GM11168 (cell line): ENCODE data around the gene PDCL3.

Experiments
- in situ Hi-C: fragments of 300-500 bp; cut with MboI; formaldehyde crosslinking; loops from one replicate; pipeline ENCODE4 v1.12.0; 2022; ENCODE audit warnings: low sequenced_read_pairs; ENCODE audit not compliant: unreplicated experiment

PDCL3 gene

DNA sequence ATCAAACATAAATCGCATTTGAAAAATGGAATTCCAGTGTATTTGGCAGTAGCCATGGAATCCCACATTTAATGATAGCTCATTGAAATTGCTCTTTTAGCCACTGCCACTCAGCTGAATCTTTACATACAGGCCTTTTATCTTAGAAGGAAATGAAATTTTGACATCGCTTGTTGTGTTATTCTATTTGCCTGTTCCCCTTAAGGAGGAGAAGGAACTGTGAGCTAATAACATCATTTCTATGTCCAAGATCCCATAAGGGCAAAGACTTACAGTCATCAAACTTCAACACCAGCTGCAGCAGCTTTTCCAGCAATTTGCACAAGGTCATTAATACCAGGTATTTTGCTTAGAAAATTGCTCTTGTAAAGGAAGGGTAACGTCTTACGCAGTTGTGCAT is 6.0 kb upstream of the PDCL3 start:
- in situ Hi-C loops = no loop called here

DNA sequence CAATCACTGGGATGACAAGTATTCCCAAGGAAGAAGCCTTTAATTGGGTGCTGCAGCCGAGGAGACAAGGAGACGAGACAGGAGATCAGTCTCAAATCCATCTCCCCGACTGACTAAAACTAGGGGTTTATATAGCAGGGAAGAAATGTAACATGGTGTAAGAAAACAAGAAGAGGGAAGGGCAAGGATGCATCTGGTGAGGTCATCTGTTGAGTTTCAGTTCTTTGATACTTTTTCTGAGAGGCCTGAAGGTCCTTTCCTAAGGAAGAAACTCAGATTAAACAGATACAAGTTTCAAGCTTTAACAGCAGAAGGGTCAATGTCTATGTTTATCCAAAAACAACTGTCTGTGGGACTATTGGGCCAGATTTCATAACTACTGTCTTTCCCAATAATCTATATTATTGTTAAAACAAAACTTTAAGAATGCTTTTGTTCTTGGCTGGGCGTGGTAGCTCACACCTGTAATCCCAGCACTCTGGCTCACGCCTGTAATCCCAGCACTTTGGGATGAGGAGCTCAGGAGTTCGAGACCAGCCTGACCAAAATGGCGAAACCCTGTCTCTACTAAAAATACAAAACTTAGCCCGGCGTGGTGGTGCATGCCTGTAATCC is 2.5 kb upstream of the PDCL3 start:
- in situ Hi-C loops = no loop called here

DNA sequence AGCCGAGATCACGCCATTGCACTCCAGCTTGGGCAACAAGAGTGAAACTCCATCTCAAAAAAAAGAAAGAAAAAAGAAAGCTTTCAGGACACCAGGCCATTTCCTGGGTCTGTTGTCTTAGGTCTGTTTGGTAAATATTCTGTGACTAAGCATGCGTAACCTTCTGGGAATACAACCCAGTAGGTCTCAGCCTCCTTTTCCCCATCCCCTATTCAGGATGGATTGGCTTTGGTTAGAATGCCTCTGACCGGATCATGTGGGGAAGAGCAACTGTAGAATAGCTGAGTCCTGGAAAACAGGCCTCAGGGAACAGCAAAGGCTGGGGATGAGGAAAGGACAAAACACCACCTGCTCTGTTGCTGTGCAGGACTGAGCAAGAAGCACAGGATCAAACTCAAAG is 1.6 kb upstream of the PDCL3 start:
- in situ Hi-C loops = no loop called here

GRCh38 chr2:100563407-100564247 is 834 bp downstream of the PDCL3 start:
- in situ Hi-C loops = no loop called here

DNA sequence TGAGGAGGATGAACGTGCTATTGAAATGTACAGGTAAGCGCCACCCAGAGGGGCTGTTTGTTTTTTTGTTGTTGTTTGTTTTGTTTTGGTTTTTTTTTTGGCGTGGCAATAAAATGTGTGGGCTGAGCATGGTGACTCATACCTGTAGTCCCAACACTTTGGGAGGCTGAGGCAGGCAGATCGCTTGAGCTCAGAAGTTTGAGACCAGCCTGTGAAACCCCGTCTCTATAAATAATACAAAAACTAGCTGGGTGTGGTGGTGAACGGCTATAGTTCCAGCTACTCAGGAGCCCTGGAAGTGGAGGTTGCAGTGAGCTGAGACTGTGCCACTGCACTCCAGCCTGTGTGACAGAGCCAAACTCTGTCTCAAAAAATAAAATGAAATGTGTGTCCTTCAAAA is 6.2 kb downstream of the PDCL3 start:
- in situ Hi-C loops = no loop called here

DNA sequence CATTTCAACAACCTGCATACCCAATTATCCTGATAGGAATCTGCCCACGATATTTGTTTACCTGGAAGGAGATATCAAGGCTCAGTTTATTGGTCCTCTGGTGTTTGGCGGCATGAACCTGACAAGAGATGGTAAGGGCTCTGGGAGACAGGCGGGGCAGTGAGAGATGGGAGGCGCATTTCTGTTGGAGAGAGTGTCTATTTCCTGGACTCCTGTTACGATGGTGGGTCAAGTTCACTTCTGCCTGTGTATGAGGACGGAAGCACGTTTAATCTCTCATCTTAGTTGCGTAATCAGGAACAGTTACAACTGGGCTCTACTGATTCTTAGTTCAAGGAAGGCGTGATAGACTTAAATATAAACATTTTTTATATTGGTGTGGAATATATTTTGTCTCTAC is 8.9 kb downstream of the PDCL3 start:
- in situ Hi-C loops = no loop called here

- in situ Hi-C loops = no loop called here
These were observed 15.0 kb downstream of the PDCL3 start for GRCh38 chr2:100577777-100578176.

DNA sequence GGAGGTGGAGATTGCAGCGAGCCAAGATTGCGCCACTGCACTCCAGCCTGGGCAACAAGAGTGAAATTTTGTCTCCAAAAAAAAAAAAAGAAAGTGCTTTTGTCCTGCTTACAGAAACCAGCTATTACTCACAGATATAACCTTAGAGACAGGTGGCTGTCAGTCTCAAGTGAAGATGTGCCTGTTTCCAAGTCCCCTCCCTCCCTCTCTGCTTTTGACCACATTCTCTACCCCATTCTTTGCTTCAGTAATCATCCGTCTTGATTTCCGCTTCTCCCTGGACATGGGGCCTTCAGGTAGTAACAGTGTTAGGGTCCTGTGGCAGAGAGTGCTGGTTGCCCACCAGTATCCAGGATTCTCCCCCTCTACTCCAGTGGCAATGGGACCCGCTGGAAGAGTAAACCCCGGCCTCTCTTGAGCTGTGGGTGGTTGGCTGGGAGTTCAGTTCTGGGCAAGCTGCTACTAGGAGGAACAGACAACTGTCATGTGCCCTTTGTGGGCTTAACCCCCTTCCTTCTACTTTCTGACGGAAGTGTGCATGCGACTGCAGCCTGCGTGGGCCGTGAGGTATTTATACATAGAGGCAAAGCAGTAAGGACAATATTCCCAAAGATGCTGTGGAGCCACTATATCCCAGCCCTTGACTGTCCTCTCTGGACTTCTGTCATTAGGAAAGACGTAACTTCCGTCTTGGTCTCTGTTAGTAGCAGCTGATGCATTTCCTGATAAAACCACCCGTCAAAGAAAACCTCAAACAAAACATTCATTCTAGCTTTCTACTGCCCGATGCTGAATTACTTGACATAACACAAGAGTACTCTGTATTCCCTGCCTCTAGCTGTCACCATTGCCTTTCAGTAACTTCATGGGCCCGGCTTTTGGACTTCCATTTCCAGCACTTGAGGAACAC is 17.8 kb downstream of the PDCL3 start:
- in situ Hi-C loops = no loop called here

DNA sequence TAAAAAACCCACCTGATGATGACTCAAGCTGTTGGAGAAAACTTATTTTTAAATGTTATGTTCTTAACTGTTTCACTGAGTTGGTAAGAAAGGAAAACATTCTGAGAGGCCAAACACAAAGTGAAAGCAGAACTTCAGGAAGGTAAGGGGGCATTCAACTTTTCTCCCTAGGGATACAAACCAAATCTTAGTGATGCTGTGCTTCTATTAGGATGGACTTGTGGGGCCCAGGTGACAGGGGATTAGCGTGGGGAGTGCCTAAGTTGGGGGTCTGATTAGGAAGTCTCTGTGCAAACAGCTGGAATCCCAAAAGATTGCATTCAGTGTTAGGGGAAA is 18.5 kb downstream of the PDCL3 start:
- in situ Hi-C loops = no loop called here

DNA sequence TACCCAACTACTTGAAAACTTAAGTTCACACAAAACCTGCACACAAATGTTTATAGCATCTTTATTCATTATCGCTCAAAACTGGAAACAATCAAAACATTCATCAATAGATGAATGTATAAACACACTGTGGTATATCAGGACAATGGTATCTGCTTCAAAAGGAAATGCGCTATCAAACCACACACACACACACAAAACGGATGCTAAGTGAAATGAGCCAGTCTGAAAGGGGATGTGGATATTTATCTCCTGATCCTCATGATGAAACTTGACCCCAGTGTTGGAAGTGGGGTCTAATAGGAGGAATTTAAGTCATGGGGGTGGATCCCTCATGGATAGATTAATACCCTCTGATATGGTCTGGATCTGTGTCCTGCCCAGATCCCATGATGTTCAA is 22.0 kb downstream of the PDCL3 start:
- in situ Hi-C loops = no loop called here

DNA sequence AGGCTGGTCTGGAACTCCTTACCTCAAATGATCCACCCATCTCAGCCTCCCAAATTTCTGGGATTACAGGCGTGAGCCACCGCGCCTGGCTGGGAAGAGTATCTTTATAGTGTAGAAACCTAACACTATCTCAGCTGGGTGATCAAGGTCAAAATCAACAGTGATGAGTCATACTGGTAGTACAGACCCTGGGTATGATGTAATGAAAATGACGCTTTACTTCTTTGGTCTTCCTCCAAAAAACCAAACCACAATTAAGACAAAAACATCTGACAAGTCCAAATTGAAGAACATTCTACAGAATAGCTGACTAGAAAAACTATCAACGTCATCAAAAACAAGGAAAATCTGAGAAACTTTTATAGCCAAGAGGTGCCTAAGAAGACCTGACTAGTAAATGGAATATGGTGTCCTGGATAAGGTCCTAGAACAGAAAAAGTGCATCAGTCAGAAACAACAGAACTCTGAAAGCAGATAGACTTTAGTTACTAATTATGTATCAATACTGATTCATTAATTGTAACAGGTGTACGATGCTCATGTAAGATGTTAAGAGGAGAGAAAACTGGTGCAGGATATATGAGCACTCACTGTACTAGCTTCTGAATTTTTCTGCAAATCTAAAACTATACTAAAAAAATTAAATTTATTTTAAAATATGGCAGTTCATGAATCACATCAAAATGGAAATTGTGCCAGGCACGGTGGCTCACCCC is 25.4 kb downstream of the PDCL3 start:
- in situ Hi-C loops = no loop called here

- in situ Hi-C loops = no loop called here
These were observed 26.7 kb downstream of the PDCL3 start for GRCh38 chr2:100589527-100589926.

DNA sequence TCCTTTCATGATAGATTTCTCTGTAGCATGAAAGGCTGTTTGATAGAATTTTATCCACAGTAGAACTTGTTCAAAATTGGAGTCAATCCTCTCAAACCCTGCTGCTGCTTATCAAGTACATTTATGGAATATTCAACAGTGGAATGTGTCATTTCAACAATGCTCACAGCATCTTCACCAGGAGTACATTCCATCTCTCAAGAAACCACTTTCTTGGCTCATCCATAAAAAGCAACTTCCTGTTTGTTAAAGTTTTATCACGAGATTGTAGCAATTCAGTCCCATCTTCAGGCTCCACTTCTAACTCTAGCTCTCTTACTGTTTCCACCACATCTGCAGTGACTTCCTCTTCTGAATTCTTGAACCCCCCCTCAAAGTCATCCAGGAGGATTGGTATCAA is 29.4 kb downstream of the PDCL3 start:
- in situ Hi-C loops = loop anchor here (10.0 kb wide), 1 partner anchor 403 kb away; no protein-coding TSS in a partner anchor

DNA sequence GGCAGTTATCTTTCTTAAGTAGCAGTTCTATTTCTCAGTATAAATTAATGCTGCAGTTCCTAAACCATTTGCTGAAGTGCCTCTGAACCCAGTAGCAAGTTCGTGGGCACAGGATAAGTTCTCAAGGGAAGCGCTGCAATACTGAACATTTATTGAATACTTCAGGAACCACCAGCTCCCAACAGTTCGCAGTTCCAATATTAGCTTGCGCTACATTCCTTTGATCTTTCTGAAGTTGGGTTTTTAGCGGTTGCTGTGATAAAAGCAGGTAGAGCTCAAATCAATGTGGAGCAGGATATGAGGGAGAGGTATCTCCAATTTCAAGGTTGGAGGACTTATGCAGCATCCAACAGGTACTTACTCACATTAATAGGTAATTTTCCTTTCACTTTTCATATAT is 33.7 kb downstream of the PDCL3 start:
- in situ Hi-C loops = loop anchor here (10.0 kb wide), 1 partner anchor 398 kb away; no protein-coding TSS in a partner anchor

- in situ Hi-C loops = loop anchor here (10.0 kb wide), 1 partner anchor 395 kb away; no protein-coding TSS in a partner anchor
These were observed 36.8 kb downstream of the PDCL3 start for GRCh38 chr2:100599566-100599965.

- in situ Hi-C loops = no loop called here
These were observed 38.9 kb downstream of the PDCL3 start for GRCh38 chr2:100601661-100602060.

- in situ Hi-C loops = no loop called here
These were observed 40.6 kb downstream of the PDCL3 start for GRCh38 chr2:100603414-100603813.

- in situ Hi-C loops = no loop called here
These were observed 41.3 kb downstream of the PDCL3 start for GRCh38 chr2:100603948-100604633.

GRCh38 chr2:100606332-100606725 is 43.5 kb downstream of the PDCL3 start:
- in situ Hi-C loops = no loop called here
